ENCODE results near the gene P3H2.

- TF ChIP-seq EZH2 (IDR thresholded peaks at IDR 0.05; ENCODE audit: insufficient read depth, poor library complexity, severe bottlenecking) = no peak
- TF ChIP-seq EZH2phosphoT487 (IDR thresholded peaks at IDR 0.05; ENCODE audit: insufficient read depth, low read depth) = no peak
Measured at GRCh38 chr3:190120269-190121060, at the start of gene P3H2.
